ENCODE results near the gene RPH3AL. TPM values are rescaled to one million over a fixed set of nuclear protein-coding genes. Genes with fewer than 3 reads are reported as not detected.

Gene RPH3AL
- polyA plus RNA-seq, 1 experiment = 4.0 TPM

DNA sequence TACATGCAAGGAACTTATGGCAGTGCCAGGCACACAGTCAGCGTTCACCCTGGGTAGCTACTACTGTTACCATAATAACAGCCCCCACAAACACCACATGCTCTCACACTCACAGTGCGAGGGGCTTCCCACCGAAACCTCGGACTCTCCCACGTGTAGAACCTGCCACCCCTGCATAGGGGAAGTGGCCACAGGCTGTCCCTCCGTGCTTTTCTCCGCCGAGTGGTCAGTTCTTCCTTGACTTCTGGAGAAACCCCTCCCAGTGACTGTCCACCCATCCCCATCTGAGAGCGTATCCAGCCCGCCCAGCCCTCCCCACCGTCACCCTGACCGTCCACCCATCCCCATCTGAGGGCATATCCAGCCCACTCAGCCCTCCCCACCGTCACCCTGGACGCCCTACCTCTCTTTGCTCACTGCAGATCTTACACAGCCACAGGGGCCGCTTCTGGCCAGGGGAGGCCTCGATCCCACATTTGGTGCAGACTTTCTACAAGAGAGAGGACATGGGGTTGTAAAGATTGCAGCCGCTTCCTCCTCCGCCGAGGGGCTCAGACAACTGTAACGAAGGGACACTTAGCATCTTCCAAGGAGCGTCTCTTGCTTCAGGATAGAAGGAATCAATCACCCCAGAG lies 71.1 kb downstream of the RPH3AL start:
- 0 out of 2 replicates have a peak, but pooled peaks cover 2% of the 10 kb centered on the region for H3K27me3 ChIP-seq (ENCODE audit: control insufficient read depth, insufficient read depth, low read length)
- no peak overlapping the region for H3K4me3 ChIP-seq (ENCODE audit: low read depth, low read length)
- ChIA-PET CTCF (interaction anchor here (1.0 to 1.4 kb wide), 2 partner anchors 11 to 30 kb away, joined by 4 to 5 read pairs; no protein-coding TSS in a partner anchor), POLR2A (no interaction called here)
- TF ChIP-seq, protein P1, sequence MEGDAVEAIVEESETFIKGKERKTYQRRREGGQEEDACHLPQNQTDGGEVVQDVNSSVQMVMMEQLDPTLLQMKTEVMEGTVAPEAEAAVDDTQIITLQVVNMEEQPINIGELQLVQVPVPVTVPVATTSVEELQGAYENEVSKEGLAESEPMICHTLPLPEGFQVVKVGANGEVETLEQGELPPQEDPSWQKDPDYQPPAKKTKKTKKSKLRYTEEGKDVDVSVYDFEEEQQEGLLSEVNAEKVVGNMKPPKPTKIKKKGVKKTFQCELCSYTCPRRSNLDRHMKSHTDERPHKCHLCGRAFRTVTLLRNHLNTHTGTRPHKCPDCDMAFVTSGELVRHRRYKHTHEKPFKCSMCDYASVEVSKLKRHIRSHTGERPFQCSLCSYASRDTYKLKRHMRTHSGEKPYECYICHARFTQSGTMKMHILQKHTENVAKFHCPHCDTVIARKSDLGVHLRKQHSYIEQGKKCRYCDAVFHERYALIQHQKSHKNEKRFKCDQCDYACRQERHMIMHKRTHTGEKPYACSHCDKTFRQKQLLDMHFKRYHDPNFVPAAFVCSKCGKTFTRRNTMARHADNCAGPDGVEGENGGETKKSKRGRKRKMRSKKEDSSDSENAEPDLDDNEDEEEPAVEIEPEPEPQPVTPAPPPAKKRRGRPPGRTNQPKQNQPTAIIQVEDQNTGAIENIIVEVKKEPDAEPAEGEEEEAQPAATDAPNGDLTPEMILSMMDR (IDR thresholded peaks at IDR 0.05; ENCODE audit: insufficient read depth, low read depth, low read length) = no peak
- DNase-seq (ENCODE audit: low read depth) = no peak
- no peaks in the 10 kb centered on the region for H3K36me3 ChIP-seq (ENCODE audit: control insufficient read depth, insufficient read depth, low read length)

DNA sequence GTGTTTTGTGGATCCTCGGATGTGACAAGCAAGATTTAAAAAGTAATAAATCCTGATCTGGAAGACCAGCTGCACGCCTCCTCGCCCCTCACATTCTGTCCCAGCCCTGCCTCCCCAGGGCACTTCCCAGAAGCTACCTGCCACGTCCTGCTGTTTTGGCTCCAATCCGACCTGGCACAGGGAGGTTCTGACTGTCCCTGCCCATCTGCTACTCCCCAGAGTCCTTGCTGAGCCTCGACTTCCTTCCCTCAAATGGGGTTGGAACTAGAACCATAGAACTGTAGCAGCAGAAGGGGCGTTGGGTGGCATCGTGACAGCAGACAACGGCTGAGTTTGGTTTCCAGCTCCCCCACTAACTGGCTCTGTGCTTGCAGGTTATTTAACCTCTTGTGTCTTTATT lies 71.7 kb downstream of the RPH3AL start:
- DNase-seq (ENCODE audit: low read depth) = no peak
- TF ChIP-seq, protein P1 (IDR thresholded peaks at IDR 0.05; ENCODE audit: insufficient read depth, low read depth, low read length) = no peak
- POLR2A ChIA-PET = no interaction called here
- H3K4me3 ChIP-seq (ENCODE audit: low read depth, low read length) = no peak overlapping the region
- CTCF ChIA-PET = interaction anchor here (1.0 to 1.4 kb wide), 2 partner anchors 11 to 30 kb away, joined by 4 to 5 read pairs; no protein-coding TSS in a partner anchor
- 0 out of 2 replicates have a peak, but pooled peaks cover 2% of the 10 kb centered on the region for H3K27me3 ChIP-seq (ENCODE audit: control insufficient read depth, insufficient read depth, low read length)
- H3K36me3 ChIP-seq (ENCODE audit: control insufficient read depth, insufficient read depth, low read length) = no peaks in the 10 kb centered on the region

DNA sequence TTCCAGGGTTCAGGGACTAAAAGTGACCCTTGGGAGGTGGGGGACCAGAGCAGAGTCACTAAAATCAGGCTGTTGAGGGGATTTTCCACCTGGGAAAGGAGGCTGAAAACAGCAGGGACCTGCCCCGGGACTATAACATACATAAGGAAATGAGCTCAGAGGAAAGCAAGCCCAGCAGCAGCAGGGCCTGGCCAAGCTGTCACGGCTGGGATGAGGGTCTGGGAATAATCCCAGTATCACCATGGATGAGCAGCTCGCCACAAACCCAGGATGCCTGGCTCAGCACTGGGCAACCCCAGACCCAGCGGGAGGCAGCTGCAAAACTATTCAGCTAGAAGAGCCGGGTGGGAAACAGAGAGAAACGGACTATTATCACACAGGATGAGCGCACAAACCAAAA lies 72.4 kb downstream of the RPH3AL start:
- Histone ChIP-seq H3K27me3 (ENCODE audit: control insufficient read depth, insufficient read depth, low read length) (0 out of 2 replicates have a peak, but pooled peaks cover 2% of the 10 kb centered on the region), H3K36me3 (ENCODE audit: control insufficient read depth, insufficient read depth, low read length) (no peaks in the 10 kb centered on the region), H3K4me3 (ENCODE audit: low read depth, low read length) (no peak overlapping the region)
- DNase-seq (ENCODE audit: low read depth) = no peak
- CTCF ChIA-PET = interaction anchor here (1.4 kb wide), 1 partner anchor 12 kb away, joined by 5 read pairs; no protein-coding TSS in a partner anchor
- TF ChIP-seq, protein P1 (IDR thresholded peaks at IDR 0.05; ENCODE audit: insufficient read depth, low read depth, low read length) = no peak
- POLR2A ChIA-PET = no interaction called here

DNA sequence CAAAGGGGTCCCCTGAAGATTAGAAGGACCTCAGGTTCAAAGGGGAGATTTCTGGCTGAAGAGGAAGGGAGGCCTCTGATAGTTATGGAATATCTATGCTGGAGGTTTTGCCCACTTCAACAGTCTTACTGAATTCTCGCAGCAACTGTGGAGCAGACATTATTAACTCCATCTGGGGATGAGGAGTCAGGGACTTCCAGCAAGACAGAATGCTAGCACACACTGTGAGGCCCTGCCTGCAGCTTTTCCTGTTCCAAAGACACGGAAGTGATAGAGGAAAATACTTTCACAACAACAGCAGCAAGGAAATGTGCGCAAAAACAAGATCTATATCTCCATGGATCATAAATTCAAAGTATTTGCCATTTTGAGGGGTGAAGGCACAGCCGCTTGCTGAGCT lies 72.8 kb downstream of the RPH3AL start:
- CTCF ChIA-PET = interaction anchor here (1.4 kb wide), 1 partner anchor 12 kb away, joined by 5 read pairs; no protein-coding TSS in a partner anchor
- TF ChIP-seq, protein P1 (IDR thresholded peaks at IDR 0.05; ENCODE audit: insufficient read depth, low read depth, low read length) = no peak
- Histone ChIP-seq H3K27me3 (ENCODE audit: control insufficient read depth, insufficient read depth, low read length) (0 out of 2 replicates have a peak, but pooled peaks cover 2% of the 10 kb centered on the region), H3K36me3 (ENCODE audit: control insufficient read depth, insufficient read depth, low read length) (no peaks in the 10 kb centered on the region), H3K4me3 (ENCODE audit: low read depth, low read length) (no peak overlapping the region)
- DNase-seq (ENCODE audit: low read depth) = no peak
- POLR2A ChIA-PET = no interaction called here

DNA sequence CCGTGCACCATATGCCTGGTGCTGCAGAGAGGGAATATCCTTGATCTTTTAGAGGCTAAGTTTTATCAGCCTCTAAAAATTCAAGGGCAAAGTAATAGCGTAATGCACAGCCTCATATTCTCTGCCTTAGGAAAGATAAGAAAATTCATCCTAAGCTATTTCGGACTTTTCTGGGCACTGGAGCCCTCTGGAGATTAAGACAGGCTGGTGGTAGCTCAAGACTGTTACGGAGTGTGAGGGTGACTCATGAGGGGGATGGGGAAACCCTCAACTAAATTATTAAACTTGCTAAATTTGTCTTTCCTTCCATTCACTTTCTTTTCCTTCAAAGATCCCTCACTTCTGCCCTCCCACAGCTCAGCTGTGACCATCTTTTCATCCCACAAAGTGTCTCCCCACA lies 73.3 kb downstream of the RPH3AL start:
- ChIA-PET POLR2A (no interaction called here), CTCF (no interaction called here)
- no peaks in the 10 kb centered on the region for H3K36me3 ChIP-seq (ENCODE audit: control insufficient read depth, insufficient read depth, low read length)
- no peak for DNase-seq (ENCODE audit: low read depth)
- no peak overlapping the region for H3K4me3 ChIP-seq (ENCODE audit: low read depth, low read length)
- H3K27me3 ChIP-seq (ENCODE audit: control insufficient read depth, insufficient read depth, low read length) = 0 out of 2 replicates have a peak, but pooled peaks cover 2% of the 10 kb centered on the region
- TF ChIP-seq, protein P1 (IDR thresholded peaks at IDR 0.05; ENCODE audit: insufficient read depth, low read depth, low read length) = no peak
